Measurements from ENCODE around the gene CNTNAP2.

DNA sequence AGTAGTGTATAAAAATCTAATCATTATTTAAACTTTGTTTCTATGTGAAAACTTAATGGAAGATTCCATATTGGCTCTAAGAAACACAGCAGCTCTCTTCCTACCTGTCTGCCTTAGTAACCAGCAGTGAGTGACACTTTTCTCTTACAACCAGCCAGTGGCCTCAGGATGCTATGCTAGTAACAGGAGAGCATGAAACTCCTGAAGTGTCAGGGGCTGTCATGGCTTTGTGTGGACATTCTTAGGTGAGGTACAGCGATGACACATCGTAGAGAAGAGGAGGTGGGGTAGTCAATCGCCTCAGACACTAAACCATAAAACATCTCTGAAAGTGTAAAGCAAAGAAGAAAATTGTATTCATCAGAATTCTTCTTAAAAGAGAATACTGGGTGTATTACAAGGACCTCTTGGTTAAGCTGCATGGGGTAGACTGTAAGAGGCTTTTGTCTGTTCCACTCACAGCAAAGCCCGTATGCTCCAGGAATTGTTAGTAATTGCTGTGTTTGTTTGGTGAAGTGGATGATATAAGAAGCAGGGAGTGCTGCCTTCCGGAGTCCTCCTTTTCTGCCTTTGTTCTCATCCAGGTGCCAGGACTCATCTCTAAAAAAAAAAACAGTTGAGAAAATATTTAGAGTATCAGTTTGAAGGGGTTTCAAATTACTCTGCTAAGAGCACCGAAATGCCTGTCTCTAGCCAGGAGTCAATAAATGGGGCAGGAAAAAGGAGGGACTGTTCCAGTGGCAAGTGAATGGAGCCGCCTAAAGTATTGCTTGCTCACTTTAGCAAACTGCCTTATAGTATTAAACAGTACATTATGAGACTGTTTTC, 518.8 kb downstream of the CNTNAP2 start:
- TF ChIP-seq, protein P1, sequence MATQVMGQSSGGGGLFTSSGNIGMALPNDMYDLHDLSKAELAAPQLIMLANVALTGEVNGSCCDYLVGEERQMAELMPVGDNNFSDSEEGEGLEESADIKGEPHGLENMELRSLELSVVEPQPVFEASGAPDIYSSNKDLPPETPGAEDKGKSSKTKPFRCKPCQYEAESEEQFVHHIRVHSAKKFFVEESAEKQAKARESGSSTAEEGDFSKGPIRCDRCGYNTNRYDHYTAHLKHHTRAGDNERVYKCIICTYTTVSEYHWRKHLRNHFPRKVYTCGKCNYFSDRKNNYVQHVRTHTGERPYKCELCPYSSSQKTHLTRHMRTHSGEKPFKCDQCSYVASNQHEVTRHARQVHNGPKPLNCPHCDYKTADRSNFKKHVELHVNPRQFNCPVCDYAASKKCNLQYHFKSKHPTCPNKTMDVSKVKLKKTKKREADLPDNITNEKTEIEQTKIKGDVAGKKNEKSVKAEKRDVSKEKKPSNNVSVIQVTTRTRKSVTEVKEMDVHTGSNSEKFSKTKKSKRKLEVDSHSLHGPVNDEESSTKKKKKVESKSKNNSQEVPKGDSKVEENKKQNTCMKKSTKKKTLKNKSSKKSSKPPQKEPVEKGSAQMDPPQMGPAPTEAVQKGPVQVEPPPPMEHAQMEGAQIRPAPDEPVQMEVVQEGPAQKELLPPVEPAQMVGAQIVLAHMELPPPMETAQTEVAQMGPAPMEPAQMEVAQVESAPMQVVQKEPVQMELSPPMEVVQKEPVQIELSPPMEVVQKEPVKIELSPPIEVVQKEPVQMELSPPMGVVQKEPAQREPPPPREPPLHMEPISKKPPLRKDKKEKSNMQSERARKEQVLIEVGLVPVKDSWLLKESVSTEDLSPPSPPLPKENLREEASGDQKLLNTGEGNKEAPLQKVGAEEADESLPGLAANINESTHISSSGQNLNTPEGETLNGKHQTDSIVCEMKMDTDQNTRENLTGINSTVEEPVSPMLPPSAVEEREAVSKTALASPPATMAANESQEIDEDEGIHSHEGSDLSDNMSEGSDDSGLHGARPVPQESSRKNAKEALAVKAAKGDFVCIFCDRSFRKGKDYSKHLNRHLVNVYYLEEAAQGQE (IDR thresholded peaks at IDR 0.05): no peak
- TF ChIP-seq, protein P2, sequence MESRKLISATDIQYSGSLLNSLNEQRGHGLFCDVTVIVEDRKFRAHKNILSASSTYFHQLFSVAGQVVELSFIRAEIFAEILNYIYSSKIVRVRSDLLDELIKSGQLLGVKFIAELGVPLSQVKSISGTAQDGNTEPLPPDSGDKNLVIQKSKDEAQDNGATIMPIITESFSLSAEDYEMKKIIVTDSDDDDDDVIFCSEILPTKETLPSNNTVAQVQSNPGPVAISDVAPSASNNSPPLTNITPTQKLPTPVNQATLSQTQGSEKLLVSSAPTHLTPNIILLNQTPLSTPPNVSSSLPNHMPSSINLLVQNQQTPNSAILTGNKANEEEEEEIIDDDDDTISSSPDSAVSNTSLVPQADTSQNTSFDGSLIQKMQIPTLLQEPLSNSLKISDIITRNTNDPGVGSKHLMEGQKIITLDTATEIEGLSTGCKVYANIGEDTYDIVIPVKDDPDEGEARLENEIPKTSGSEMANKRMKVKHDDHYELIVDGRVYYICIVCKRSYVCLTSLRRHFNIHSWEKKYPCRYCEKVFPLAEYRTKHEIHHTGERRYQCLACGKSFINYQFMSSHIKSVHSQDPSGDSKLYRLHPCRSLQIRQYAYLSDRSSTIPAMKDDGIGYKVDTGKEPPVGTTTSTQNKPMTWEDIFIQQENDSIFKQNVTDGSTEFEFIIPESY (IDR thresholded peaks at IDR 0.05): no peak
- TF ChIP-seq, protein P3, sequence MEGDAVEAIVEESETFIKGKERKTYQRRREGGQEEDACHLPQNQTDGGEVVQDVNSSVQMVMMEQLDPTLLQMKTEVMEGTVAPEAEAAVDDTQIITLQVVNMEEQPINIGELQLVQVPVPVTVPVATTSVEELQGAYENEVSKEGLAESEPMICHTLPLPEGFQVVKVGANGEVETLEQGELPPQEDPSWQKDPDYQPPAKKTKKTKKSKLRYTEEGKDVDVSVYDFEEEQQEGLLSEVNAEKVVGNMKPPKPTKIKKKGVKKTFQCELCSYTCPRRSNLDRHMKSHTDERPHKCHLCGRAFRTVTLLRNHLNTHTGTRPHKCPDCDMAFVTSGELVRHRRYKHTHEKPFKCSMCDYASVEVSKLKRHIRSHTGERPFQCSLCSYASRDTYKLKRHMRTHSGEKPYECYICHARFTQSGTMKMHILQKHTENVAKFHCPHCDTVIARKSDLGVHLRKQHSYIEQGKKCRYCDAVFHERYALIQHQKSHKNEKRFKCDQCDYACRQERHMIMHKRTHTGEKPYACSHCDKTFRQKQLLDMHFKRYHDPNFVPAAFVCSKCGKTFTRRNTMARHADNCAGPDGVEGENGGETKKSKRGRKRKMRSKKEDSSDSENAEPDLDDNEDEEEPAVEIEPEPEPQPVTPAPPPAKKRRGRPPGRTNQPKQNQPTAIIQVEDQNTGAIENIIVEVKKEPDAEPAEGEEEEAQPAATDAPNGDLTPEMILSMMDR (IDR thresholded peaks at IDR 0.05; ENCODE audit: low read depth, low read length, missing input control): no peak
- TF ChIP-seq, protein P4, sequence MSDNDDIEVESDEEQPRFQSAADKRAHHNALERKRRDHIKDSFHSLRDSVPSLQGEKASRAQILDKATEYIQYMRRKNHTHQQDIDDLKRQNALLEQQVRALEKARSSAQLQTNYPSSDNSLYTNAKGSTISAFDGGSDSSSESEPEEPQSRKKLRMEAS (IDR thresholded peaks at IDR 0.05): no peak
- TF ChIP-seq RAD21 (IDR thresholded peaks at IDR 0.05) (no peak), JUND (IDR thresholded peaks at IDR 0.05) (no peak), HNF4G (IDR thresholded peaks at IDR 0.05) (no peak), NR2F2 (IDR thresholded peaks at IDR 0.05) (no peak), TAF1 (conservative IDR thresholded peaks at IDR 0.05) (no peak), YY1 (IDR thresholded peaks at IDR 0.05) (no peak)
